Measurements from ENCODE around the gene TIMM22.

DNA sequence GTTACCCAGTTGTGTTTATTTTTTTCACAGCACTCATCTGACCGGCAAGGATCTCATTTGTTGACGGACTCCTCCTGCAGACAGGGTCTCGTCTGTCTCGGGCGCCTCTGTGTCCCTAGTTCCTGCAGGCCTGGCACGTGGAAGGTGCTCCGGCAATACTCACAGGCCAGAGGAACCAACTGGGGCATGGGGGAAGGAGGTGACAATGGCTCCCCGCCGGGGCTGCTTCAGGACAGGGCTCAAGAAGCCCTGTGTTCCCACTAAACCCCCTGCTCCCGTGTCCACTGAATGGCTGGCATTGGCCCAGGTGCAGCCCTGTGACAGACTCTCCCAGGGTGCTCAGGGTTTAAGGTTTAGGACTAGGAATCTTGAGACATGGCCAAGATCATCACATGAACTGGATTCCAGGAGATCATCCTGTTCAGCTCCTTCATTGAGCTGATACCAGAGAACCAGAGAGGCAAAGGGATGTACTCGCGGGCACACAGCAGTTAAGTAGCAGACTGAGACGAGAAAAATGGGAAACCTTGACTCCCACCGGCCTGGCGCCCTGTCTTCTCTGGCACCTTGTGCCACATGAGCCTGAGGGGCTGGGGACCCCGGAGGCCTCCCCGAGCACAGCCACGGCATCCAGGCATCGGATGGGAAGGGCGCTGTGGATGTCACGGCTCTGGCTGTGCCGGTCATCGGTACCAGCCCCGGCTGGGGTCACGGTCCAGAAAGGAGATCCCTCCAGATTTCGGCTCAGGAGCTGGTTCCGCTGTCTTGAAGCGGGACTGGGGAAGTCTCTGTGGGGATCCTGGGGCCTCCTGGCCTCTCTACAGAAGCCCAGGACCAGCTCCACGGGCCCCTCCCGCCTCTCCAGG, 29.0 kb downstream of the TIMM22 start:
- TF ChIP-seq, protein P1, sequence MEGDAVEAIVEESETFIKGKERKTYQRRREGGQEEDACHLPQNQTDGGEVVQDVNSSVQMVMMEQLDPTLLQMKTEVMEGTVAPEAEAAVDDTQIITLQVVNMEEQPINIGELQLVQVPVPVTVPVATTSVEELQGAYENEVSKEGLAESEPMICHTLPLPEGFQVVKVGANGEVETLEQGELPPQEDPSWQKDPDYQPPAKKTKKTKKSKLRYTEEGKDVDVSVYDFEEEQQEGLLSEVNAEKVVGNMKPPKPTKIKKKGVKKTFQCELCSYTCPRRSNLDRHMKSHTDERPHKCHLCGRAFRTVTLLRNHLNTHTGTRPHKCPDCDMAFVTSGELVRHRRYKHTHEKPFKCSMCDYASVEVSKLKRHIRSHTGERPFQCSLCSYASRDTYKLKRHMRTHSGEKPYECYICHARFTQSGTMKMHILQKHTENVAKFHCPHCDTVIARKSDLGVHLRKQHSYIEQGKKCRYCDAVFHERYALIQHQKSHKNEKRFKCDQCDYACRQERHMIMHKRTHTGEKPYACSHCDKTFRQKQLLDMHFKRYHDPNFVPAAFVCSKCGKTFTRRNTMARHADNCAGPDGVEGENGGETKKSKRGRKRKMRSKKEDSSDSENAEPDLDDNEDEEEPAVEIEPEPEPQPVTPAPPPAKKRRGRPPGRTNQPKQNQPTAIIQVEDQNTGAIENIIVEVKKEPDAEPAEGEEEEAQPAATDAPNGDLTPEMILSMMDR (conservative IDR thresholded peaks at IDR 0.05; ENCODE audit: low read depth, low read length), result no peak
- no peak for TF ChIP-seq EZH2 (IDR thresholded peaks at IDR 0.05; ENCODE audit: borderline replicate concordance, low read depth, low read length, poor library complexity, severe bottlenecking)

Data from A673 (cell line).